ENCODE measurements around the gene FOXN3. TPM values are rescaled to one million over a fixed set of nuclear protein-coding genes. Genes with fewer than 3 reads are reported as not detected.
"Not testable (repeated sequence)": the region's sequence is repeated elsewhere in the genome, so short reads cannot be mapped to it uniquely, and the experiment has no call there.

Gene FOXN3
- polyA plus RNA-seq, 3 donors: 38.7 to 57.4 (median 42.0) TPM

GRCh38 chr14:89158701-89159100 lies 258.3 kb downstream of the FOXN3 start:
- peaks cover 73 to 77% of the 10 kb centered on the region in 2 donors for H3K36me3 Mint-ChIP-seq
- H3K9me3 Mint-ChIP-seq: peaks cover 0 to 3% (median 0%) of the 10 kb centered on the region in 7 donors
- H3K27me3 ChIP-seq (ENCODE audit: control insufficient read depth in 2 of 2, insufficient read depth in 2 of 2, low read length in 2 of 2): no peaks in the 10 kb centered on the region
- peaks cover 0 to 3% (median 0%) of the 10 kb centered on the region in 3 donors for H3K27me3 Mint-ChIP-seq (ENCODE audit: low read depth in 3 of 3)
- H3K79me2 ChIP-seq (ENCODE audit: insufficient read depth, low read length): no peaks in the 10 kb centered on the region
- WGBS (ENCODE audit: insufficient coverage): no CpG with 5 or more reads among the region's 11 CpGs
- H3K36me3 ChIP-seq (replicated peaks in 1 of 2; ENCODE audit: control insufficient read depth in 1 of 2, insufficient read depth in 2 of 2, low read length in 2 of 2): peaks cover 40 to 58% of the 10 kb centered on the region in 2 donors
- H3K27ac ChIP-seq (ENCODE audit: low read depth in 1 of 2, low read length in 2 of 2): no peak overlapping the region
- peaks cover 4% of the 10 kb centered on the region for H4K20me1 ChIP-seq (ENCODE audit: insufficient read depth, low read length)
- no peak overlapping the region for H3K27ac Mint-ChIP-seq
- H2AFZ ChIP-seq (ENCODE audit: insufficient read depth, low read depth, low read length, poor library complexity, severe bottlenecking): no peak overlapping the region
- no peak for DNase-seq
- peaks cover 6 to 7% of the 10 kb centered on the region in 2 donors for H3K4me1 ChIP-seq (ENCODE audit: control insufficient read depth in 1 of 2, insufficient read depth in 2 of 2, low read length in 2 of 2)
- intact Hi-C loops (cut with micrococcal nuclease): no loop called here
- no peak overlapping the region for H3K4me2 ChIP-seq (replicated peaks; ENCODE audit: extremely low read depth, low read length, poor library complexity, severe bottlenecking)
- H3K9ac ChIP-seq (ENCODE audit: insufficient read depth, low read length, poor library complexity, severe bottlenecking): no peak overlapping the region
- H3K4me1 Mint-ChIP-seq: peaks cover 12% of the 10 kb centered on the region
- H3K4me3 ChIP-seq (replicated peaks in 1 of 3; ENCODE audit: low read depth in 2 of 3, low read length in 3 of 3): no peak overlapping the region
- no peak overlapping the region for H3K4me3 Mint-ChIP-seq
- TF ChIP-seq CTCF (IDR thresholded peaks at IDR 0.05): no peak
- no peaks in the 10 kb centered on the region for H3K9me3 ChIP-seq (replicated peaks in 1 of 2; ENCODE audit: control insufficient read depth in 1 of 2, insufficient read depth in 1 of 2, low read length in 2 of 2)

GRCh38 chr14:89158104-89158503 lies 258.9 kb downstream of the FOXN3 start:
- H3K4me3 Mint-ChIP-seq; H3K9ac ChIP-seq (ENCODE audit: insufficient read depth, low read length, poor library complexity, severe bottlenecking); H3K27ac Mint-ChIP-seq; H3K79me2 ChIP-seq (ENCODE audit: insufficient read depth, low read length); H3K4me1 ChIP-seq (ENCODE audit: control insufficient read depth in 1 of 2, insufficient read depth in 2 of 2, low read length in 2 of 2); H2AFZ ChIP-seq (ENCODE audit: insufficient read depth, low read depth, low read length, poor library complexity, severe bottlenecking); H3K27ac ChIP-seq (ENCODE audit: low read depth in 1 of 2, low read length in 2 of 2); H3K4me2 ChIP-seq (replicated peaks; ENCODE audit: extremely low read depth, low read length, poor library complexity, severe bottlenecking); intact Hi-C loops (cut with micrococcal nuclease); H3K27me3 ChIP-seq (ENCODE audit: control insufficient read depth in 2 of 2, insufficient read depth in 2 of 2, low read length in 2 of 2); H3K27me3 Mint-ChIP-seq (ENCODE audit: low read depth in 3 of 3); H3K4me3 ChIP-seq (replicated peaks in 1 of 3; ENCODE audit: low read depth in 2 of 3, low read length in 3 of 3); H3K9me3 Mint-ChIP-seq; H4K20me1 ChIP-seq (ENCODE audit: insufficient read depth, low read length); H3K9me3 ChIP-seq (replicated peaks in 1 of 2; ENCODE audit: control insufficient read depth in 1 of 2, insufficient read depth in 1 of 2, low read length in 2 of 2); DNase-seq: not testable (repeated sequence)
- Mint-ChIP-seq H3K36me3 (peaks cover 70 to 73% of the 10 kb centered on the region in 2 donors), H3K4me1 (peaks cover 12% of the 10 kb centered on the region)
- peaks cover 34 to 52% of the 10 kb centered on the region in 2 donors for H3K36me3 ChIP-seq (replicated peaks in 1 of 2; ENCODE audit: control insufficient read depth in 1 of 2, insufficient read depth in 2 of 2, low read length in 2 of 2)
- 95% methylated on average over 4 of the region's 7 CpGs for WGBS (ENCODE audit: insufficient coverage)

Data from CD14-positive monocyte (primary cell).